OCI-LY3 (cell line): ENCODE data around the gene S1PR2.

Source experiments
- H2AFZ ChIP-seq: fragments of 200-600, 300-600 bp; shearing (Covaris generic); 2 replicates; pipeline ENCODE4 v1.6.0; 2014; ENCODE audit warnings: antibody characterized with exemption, low read depth, low read length
- H3K27ac ChIP-seq: fragments of 200-600, 300-600 bp; sonication (generic); 2 replicates; pipeline ENCODE4 v1.5.1; 2014; ENCODE audit warnings: mild to moderate bottlenecking, low read length, moderate library complexity, mixed read lengths
- H3K27me3 ChIP-seq: fragments of 200-600, 300-600 bp; sonication (generic); 2 replicates; pipeline ENCODE4 v1.6.1; 2014; ENCODE audit warnings: low read depth, low read length, mixed read lengths
- H3K36me3 ChIP-seq: fragments of 200-600, 300-600 bp; sonication (generic); replicated peaks from 2 replicates; pipeline ENCODE3; 2014; ENCODE audit warnings: low read depth, low read length, mixed read lengths
- H3K4me1 ChIP-seq: fragments of 300-600, 200-600 bp; sonication (generic); 2 replicates; pipeline ENCODE4 v1.6.1; 2014; ENCODE audit warnings: low read length, mixed read lengths
- H3K4me2 ChIP-seq: fragments of 200-600, 300-600 bp; sonication (generic); 2 replicates; pipeline ENCODE4 v1.6.1; 2014; ENCODE audit warnings: low read length, mixed read lengths
- H3K4me3 ChIP-seq: fragments of 300-600, 200-600 bp; sonication (generic); 2 replicates; pipeline ENCODE4 v1.5.1; 2014; ENCODE audit warnings: antibody characterized with exemption, mild to moderate bottlenecking, low read length, moderate library complexity
- H3K79me2 ChIP-seq: fragments of 300-600, 200-600 bp; shearing (Covaris generic); 2 replicates; pipeline ENCODE4 v1.6.1; 2014; ENCODE audit warnings: mild to moderate bottlenecking, low read length, mixed read lengths
- H3K9ac ChIP-seq: fragments of 300-600, 200-600 bp; shearing (Covaris generic); 2 replicates; pipeline ENCODE4 v1.6.0; 2014; ENCODE audit warnings: mild to moderate bottlenecking, low read length, moderate library complexity
- H3K9me3 ChIP-seq: fragments of 200-600, 300-600 bp; shearing (Covaris generic); 2 replicates; pipeline ENCODE4 v1.6.1; 2014; ENCODE audit warnings: low read length, mixed read lengths; ENCODE audit not compliant: insufficient read depth
- H4K20me1 ChIP-seq: fragments of 200-600, 300-600 bp; sonication (generic); 2 replicates; pipeline ENCODE4 v1.6.1; 2016; ENCODE audit warnings: low read length, mixed read lengths; ENCODE audit not compliant: insufficient read depth
- EZH2phosphoT487 ChIP-seq: fragments of 200-600 bp; shearing (Covaris generic); IDR thresholded peaks from 2 replicates; pipeline ENCODE4 v1.6.1; 2018; ENCODE audit warnings: antibody characterized with exemption, mixed run types, low read depth
- TF ChIP-seq, protein P1 (sequence below): fragments of 200-600, 300-600 bp; sonication (generic); IDR thresholded peaks from 2 replicates; pipeline ENCODE4 v1.5.1; 2014; ENCODE audit warnings: antibody characterized with exemption, low read length, low read depth

The S1PR2 gene

DNA sequence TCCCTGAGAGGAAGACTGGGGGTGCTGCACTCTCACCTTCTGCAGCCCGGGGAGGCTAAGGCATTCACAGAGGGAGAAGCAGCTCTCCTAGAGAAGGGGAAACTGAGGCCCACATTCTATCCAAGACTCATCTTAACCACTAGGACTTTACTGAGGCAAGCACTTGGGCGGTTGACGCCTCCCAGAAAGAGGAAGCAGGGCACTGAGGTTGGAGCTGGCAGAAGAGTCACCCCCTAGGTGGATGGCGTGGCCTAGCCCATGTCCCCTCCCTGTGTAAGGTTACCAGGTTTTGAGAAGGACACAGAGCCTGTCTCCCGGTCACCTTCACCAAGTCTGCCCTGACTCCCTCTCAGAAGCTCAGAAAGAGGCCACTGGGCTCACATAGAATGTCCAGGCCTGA lies 2.7 kb downstream of the S1PR2 start:
- no peaks in the 10 kb centered on the region for H3K9me3 ChIP-seq
- peaks cover 33% of the 10 kb centered on the region for H4K20me1 ChIP-seq
- peaks cover 36% of the 10 kb centered on the region for H3K79me2 ChIP-seq
- H3K9ac ChIP-seq: peak overlapping the region; percentile 24; the same call in 1 of the 2 replicates
- H3K4me2 ChIP-seq: peak overlapping the region; percentile 80
- TF ChIP-seq, protein P1, sequence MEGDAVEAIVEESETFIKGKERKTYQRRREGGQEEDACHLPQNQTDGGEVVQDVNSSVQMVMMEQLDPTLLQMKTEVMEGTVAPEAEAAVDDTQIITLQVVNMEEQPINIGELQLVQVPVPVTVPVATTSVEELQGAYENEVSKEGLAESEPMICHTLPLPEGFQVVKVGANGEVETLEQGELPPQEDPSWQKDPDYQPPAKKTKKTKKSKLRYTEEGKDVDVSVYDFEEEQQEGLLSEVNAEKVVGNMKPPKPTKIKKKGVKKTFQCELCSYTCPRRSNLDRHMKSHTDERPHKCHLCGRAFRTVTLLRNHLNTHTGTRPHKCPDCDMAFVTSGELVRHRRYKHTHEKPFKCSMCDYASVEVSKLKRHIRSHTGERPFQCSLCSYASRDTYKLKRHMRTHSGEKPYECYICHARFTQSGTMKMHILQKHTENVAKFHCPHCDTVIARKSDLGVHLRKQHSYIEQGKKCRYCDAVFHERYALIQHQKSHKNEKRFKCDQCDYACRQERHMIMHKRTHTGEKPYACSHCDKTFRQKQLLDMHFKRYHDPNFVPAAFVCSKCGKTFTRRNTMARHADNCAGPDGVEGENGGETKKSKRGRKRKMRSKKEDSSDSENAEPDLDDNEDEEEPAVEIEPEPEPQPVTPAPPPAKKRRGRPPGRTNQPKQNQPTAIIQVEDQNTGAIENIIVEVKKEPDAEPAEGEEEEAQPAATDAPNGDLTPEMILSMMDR: no peak
- no peak for TF ChIP-seq EZH2phosphoT487
- H2AFZ ChIP-seq: no peak overlapping the region
- H3K27ac ChIP-seq: peak overlapping the region; percentile 12; the same call in 1 of the 2 replicates
- peaks cover 13% of the 10 kb centered on the region for H3K36me3 ChIP-seq
- peak overlapping the region; percentile 10; the same call in 1 of the 2 replicates for H3K4me3 ChIP-seq
- H3K27me3 ChIP-seq: no peaks in the 10 kb centered on the region
- peaks cover 38% of the 10 kb centered on the region for H3K4me1 ChIP-seq

GRCh38 chr19:10227026-10227971 lies 3.8 kb downstream of the S1PR2 start:
- Histone ChIP-seq H3K4me2 (peak overlapping the region; percentile 9; the same call in 1 of the 2 replicates), H3K9me3 (no peaks in the 10 kb centered on the region), H3K36me3 (peaks cover 13% of the 10 kb centered on the region), H3K27me3 (no peaks in the 10 kb centered on the region), H4K20me1 (peaks cover 33% of the 10 kb centered on the region), H3K27ac (no peak overlapping the region), H3K4me3 (no peak overlapping the region), H3K9ac (no peak overlapping the region), H2AFZ (no peak overlapping the region), H3K79me2 (peaks cover 36% of the 10 kb centered on the region), H3K4me1 (peaks cover 35% of the 10 kb centered on the region)
- TF ChIP-seq, protein P1: peak; percentile 31
- TF ChIP-seq EZH2phosphoT487: no peak

GRCh38 chr19:10226376-10227025 lies 4.6 kb downstream of the S1PR2 start:
- TF ChIP-seq EZH2phosphoT487: no peak
- TF ChIP-seq, protein P1: no peak
- no peaks in the 10 kb centered on the region for H3K27me3 ChIP-seq
- no peak overlapping the region for H3K27ac ChIP-seq
- no peak overlapping the region for H2AFZ ChIP-seq
- H3K36me3 ChIP-seq: peaks cover 13% of the 10 kb centered on the region
- no peak overlapping the region for H3K4me3 ChIP-seq
- peaks cover 33% of the 10 kb centered on the region for H4K20me1 ChIP-seq
- peaks cover 36% of the 10 kb centered on the region for H3K79me2 ChIP-seq
- H3K4me2 ChIP-seq: no peak overlapping the region
- no peak overlapping the region for H3K9ac ChIP-seq
- H3K4me1 ChIP-seq: peaks cover 27% of the 10 kb centered on the region
- no peaks in the 10 kb centered on the region for H3K9me3 ChIP-seq

GRCh38 chr19:10226021-10226375 lies 5.1 kb downstream of the S1PR2 start:
- Histone ChIP-seq H3K27me3 (no peaks in the 10 kb centered on the region), H3K9me3 (no peaks in the 10 kb centered on the region), H2AFZ (no peak overlapping the region), H3K9ac (no peak overlapping the region), H3K36me3 (peaks cover 13% of the 10 kb centered on the region), H3K27ac (no peak overlapping the region), H4K20me1 (peaks cover 33% of the 10 kb centered on the region), H3K4me2 (no peak overlapping the region), H3K79me2 (peaks cover 36% of the 10 kb centered on the region), H3K4me1 (peaks cover 26% of the 10 kb centered on the region), H3K4me3 (no peak overlapping the region)
- TF ChIP-seq, protein P1: no peak
- no peak for TF ChIP-seq EZH2phosphoT487
